NT2/D1 (cell line): ENCODE data around the gene CARD11.

Experiments
- DNase-seq: peaks from one replicate; pipeline ENCODE4 v3.0.0-alpha.2; 2011; ENCODE audit warnings: low read depth, low spot score
- H3K27me3 ChIP-seq: 2 replicates; pipeline ENCODE4 v1.6.0; 2011; ENCODE audit warnings: mild to moderate bottlenecking; ENCODE audit not compliant: insufficient read length, insufficient read depth
- H3K36me3 ChIP-seq: 2 replicates; pipeline ENCODE4 v1.6.1; 2011; ENCODE audit warnings: mild to moderate bottlenecking, low read length, mixed read lengths; ENCODE audit not compliant: insufficient read depth, insufficient read length
- H3K4me1 ChIP-seq: 2 replicates; pipeline ENCODE4 v1.5.1; 2011; ENCODE audit not compliant: insufficient read depth, insufficient read length
- H3K4me3 ChIP-seq: 2 replicates; pipeline ENCODE4 v1.5.1; 2011; ENCODE audit warnings: low read depth; ENCODE audit not compliant: insufficient read length
- H3K9ac ChIP-seq: 2 replicates; pipeline ENCODE4 v1.6.0; 2011; ENCODE audit warnings: low read depth; ENCODE audit not compliant: insufficient read length
- H3K9me3 ChIP-seq: 2 replicates; pipeline ENCODE4 v1.5.1; 2011; ENCODE audit warnings: mild to moderate bottlenecking, low read length; ENCODE audit not compliant: insufficient read depth
- SUZ12 ChIP-seq: IDR thresholded peaks from 2 replicates; pipeline ENCODE4 v1.6.1; 2011; ENCODE audit not compliant: insufficient read length, insufficient read depth; ENCODE audit errors: extremely low read depth
- YY1 ChIP-seq: IDR thresholded peaks from 2 replicates; pipeline ENCODE4 v1.6.1; 2011; ENCODE audit not compliant: insufficient read length, insufficient read depth
- ZNF274 ChIP-seq: IDR thresholded peaks from 2 replicates; pipeline ENCODE4 v1.6.1; 2011; ENCODE audit warnings: mild to moderate bottlenecking, low read depth, low read length

The CARD11 gene

DNA sequence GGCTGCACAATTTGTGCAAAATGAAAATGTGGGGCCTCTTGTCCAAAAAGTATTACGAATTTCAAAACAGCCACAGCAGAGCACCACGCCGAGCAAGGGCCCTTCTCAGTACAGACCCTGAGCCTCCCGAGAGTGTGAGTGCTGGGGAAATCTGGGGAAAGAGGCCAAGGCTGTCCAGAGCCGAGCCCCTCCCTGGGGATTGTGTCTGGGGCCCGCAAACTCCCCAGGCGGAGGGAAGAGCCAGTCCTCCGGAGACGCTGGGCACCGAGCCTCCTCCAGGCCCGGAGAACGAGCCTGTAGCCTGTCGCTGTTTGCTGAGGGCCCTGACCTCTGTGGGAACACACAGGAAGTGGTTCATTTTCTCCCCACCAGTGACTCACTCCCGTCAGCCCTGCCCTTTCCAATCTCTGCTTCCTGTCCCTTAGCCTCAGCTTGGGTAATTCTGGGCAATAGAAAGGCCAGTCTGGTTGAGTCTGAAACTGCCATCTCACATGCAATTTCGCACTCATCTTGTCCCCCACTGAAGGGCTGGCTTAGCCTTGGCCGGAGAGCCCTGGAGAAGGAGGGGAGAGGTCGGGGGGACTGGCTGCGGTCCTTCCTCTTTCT lies 180.1 kb downstream of the CARD11 start:
- Histone ChIP-seq H3K9me3 (no peaks in the 10 kb centered on the region), H3K4me3 (no peak overlapping the region), H3K9ac (peak overlapping the region; percentile 52), H3K27me3 (no peaks in the 10 kb centered on the region), H3K4me1 (peaks cover 9% of the 10 kb centered on the region), H3K36me3 (no peaks in the 10 kb centered on the region)
- TF ChIP-seq YY1 (no peak), ZNF274 (no peak), SUZ12 (no peak)
- DNase-seq = no peak

- Histone ChIP-seq H3K4me3 (no peak overlapping the region), H3K9ac (no peak overlapping the region), H3K36me3 (no peaks in the 10 kb centered on the region), H3K4me1 (peaks cover 9% of the 10 kb centered on the region), H3K9me3 (no peaks in the 10 kb centered on the region), H3K27me3 (no peaks in the 10 kb centered on the region)
- TF ChIP-seq YY1 = no peak
- no peak for TF ChIP-seq SUZ12
- TF ChIP-seq ZNF274 = no peak
- no peak for DNase-seq
These were observed 180.8 kb downstream of the CARD11 start for GRCh38 chr7:2862831-2863361.

DNA sequence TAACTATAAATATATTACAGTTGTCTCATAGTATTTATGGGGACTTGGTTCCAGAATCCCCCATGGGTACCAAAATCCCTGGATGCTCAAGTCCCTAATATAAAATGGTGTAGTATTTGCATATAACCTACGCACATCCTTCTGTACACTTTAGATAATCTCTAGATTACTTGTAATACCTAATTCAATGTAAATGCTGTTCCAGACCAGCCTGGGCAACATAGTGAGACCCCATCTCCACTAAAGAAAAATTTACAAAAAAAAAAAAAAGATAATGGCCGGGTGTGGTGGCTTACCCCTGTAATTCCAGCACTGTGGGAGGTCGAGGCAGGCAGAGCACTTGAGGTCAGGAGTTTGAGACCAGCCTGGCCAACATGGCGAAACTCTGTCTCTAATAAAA lies 182.2 kb downstream of the CARD11 start:
- Histone ChIP-seq H3K4me1 (peaks cover 9% of the 10 kb centered on the region), H3K9ac (no peak overlapping the region)
- no peak for TF ChIP-seq YY1
- no peak for TF ChIP-seq SUZ12
- no peak for TF ChIP-seq ZNF274

GRCh38 chr7:2860627-2861133 lies 183.0 kb downstream of the CARD11 start:
- TF ChIP-seq ZNF274 (no peak), SUZ12 (no peak), YY1 (no peak)
- H3K4me1 ChIP-seq = peaks cover 9% of the 10 kb centered on the region
- DNase-seq = no peak
- H3K27me3 ChIP-seq = no peaks in the 10 kb centered on the region
- H3K9ac ChIP-seq = no peak overlapping the region
- no peaks in the 10 kb centered on the region for H3K9me3 ChIP-seq
- no peaks in the 10 kb centered on the region for H3K36me3 ChIP-seq
- H3K4me3 ChIP-seq = no peak overlapping the region

More for the DNA sequence above, 182.2 kb downstream of the CARD11 start:
- H3K4me3 ChIP-seq = no peak overlapping the region
- no peaks in the 10 kb centered on the region for H3K9me3 ChIP-seq
- DNase-seq = no peak
- H3K27me3 ChIP-seq = no peaks in the 10 kb centered on the region
- no peaks in the 10 kb centered on the region for H3K36me3 ChIP-seq

DNA sequence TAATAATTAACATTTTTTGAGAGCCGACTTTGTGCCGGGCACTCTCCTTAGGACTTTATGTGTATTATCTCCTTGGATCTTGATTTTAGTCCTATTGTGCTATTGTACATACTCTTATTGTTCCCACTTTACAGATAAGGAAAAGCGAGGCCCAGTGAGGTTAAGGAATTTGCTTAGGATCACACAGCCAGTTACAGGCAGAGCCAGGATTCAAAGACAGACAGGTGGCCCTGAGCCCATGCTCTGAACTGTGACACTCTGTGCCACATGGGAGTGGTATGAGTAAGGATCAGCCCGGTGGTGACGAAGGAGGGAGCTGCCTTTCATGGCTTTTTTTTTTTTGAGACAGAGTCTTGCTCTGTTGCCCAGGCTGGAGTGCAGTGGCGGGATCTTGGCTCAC lies 183.7 kb downstream of the CARD11 start:
- TF ChIP-seq YY1 = no peak
- TF ChIP-seq ZNF274 = no peak
- no peak for TF ChIP-seq SUZ12
- no peak overlapping the region for H3K4me3 ChIP-seq
- H3K4me1 ChIP-seq = peaks cover 9% of the 10 kb centered on the region
- no peaks in the 10 kb centered on the region for H3K36me3 ChIP-seq
- H3K27me3 ChIP-seq = no peaks in the 10 kb centered on the region
- no peaks in the 10 kb centered on the region for H3K9me3 ChIP-seq
- no peak for DNase-seq
- no peak overlapping the region for H3K9ac ChIP-seq

- TF ChIP-seq YY1 (no peak), ZNF274 (no peak), SUZ12 (no peak)
- no peak for DNase-seq
- no peak overlapping the region for H3K4me3 ChIP-seq
- H3K4me1 ChIP-seq = peaks cover 8% of the 10 kb centered on the region
- H3K36me3 ChIP-seq = no peaks in the 10 kb centered on the region
- H3K9me3 ChIP-seq = no peaks in the 10 kb centered on the region
- peak overlapping the region; percentile 47 for H3K9ac ChIP-seq
- no peaks in the 10 kb centered on the region for H3K27me3 ChIP-seq
These were observed 185.0 kb downstream of the CARD11 start for GRCh38 chr7:2858621-2859020.

DNA sequence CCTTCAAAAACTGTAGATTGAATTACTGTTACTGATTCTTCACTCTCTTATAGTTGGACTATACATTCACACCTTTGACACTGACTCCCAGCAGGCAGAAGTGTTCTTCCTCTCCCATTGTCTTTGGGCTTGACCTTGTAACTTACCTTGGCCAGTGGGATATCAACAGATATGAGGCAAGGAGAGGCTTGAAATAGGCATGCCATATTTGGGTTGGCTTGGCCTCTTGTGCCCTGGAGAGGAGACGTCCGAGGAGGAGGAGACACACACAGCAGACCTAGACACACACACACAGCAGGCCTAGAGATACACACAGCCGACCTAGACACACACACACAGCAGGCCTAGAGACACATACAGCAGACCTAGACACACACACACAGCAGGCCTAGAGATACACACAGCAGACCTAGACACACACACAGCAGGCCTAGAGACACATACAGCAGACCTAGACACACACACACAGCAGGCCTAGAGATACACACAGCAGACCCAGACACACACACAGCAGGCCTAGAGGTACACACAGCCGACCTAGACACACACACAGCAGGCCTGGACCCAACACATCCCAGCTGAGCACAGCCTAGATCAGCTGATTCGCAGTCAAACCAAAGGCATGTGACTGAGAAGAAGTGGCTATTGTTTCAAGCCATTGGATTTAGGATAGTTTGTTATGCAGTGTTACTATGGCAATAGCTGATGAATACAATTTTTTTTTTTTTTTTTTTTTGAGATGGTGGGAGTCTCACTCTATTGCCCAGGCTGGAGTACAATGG lies 187.1 kb downstream of the CARD11 start:
- H3K27me3 ChIP-seq = no peaks in the 10 kb centered on the region
- TF ChIP-seq ZNF274 (no peak), SUZ12 (no peak)
- peaks cover 2% of the 10 kb centered on the region for H3K4me1 ChIP-seq
- DNase-seq = no peak
- no peak overlapping the region for H3K9ac ChIP-seq
- H3K4me3 ChIP-seq = no peak overlapping the region
- no peaks in the 10 kb centered on the region for H3K36me3 ChIP-seq
- H3K9me3 ChIP-seq = no peaks in the 10 kb centered on the region
